Measurements from ENCODE around the gene TNS1.
"Not testable (repeated sequence)": the region's sequence is repeated elsewhere in the genome, so short reads cannot be mapped to it uniquely, and the experiment has no call there.

The TNS1 gene

DNA sequence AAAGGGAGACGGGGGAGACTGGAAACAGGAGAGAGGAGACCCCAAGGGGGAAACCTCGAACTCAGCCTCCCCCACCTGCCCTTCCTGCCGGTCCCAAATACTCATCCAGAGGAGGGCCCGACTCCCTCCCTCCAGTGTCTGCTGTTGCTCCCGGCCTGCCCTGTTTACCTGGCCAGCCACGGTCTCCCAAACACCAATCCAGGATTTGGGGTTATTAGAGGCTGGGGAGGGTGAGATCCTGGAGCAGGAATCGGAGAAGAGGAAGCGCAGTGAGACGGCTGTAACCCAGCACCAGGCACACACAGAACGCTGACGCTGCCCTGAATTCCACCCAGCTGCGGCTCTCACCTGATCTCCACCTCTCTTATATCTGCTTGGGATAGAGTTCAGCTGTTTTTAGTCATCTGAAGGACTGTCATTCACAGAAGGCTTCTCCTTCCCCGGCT lies 213.0 kb downstream of the TNS1 start:
- no peak for DNase-seq

DNA sequence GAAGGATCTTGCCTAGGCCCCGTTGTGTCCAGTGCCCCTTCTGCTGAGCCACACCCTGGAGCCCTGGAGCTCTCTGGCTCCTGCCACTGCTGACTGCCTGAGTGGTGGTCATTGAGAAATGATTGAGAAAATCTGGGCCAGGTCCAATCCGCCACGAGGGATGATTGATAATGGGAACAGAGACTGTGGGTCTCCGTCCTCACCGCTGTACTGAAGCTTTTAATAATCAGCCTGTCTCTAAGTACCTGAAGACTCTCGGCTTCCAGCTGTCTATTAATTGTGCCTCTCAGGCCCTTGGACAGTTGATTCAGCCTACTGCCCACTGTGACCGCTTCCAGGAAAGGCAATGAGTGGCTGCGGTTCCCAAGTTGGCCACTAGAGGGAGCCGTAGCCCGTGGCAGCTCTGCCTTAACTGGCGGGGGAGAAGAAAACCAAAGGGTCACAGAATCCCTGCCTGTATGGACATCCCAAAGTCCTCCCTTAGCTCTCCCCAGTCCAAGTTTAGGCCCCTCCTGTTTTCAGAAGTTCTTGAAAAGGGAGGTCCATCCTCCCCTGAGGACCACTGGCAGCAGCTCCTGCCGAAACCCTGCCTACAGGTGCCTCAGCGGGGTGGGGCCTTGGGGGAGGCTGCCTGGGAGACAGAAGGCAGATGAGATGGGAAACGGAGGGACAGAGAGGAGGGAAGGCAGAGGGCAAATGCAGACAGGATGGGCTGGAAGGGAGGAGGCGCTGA lies 213.6 kb downstream of the TNS1 start:
- peak in 1 of 2 experiments; percentile 2 for DNase-seq

GRCh38 chr2:217788669-217789002 lies 214.2 kb downstream of the TNS1 start:
- no peak for DNase-seq

GRCh38 chr2:217787160-217787877 lies 215.5 kb downstream of the TNS1 start:
- DNase-seq: no peak

GRCh38 chr2:217786560-217786959 lies 216.2 kb downstream of the TNS1 start:
- not testable (repeated sequence) for DNase-seq

GRCh38 chr2:217785544-217786045 lies 217.2 kb downstream of the TNS1 start:
- DNase-seq: no peak

DNA sequence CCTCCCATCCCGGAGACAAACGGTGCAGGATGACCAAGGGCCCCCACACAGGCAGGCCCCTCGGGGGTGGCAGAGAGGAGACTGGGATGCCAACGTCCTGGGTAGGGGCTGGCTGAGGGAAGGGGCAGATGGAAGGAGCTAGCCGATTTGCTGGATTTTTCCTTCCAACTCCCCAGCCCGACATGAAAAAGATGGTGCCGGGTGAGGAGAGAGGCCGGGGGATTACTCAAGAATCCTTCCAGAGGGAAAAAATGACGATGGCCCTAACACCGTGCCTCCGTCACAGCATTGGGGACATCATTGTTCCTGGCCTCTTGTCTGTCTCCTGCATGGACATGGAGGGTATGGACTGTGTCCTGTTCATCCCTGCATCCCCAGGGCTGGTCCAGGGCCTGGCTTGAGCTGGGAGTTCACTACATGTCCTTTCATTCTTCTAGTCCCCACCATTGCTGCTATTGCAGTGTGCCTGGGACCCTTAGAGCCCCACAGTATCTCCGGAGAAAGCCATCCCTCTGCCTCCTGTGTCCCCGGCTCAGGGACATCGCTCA lies 217.7 kb downstream of the TNS1 start:
- no peak for DNase-seq

DNA sequence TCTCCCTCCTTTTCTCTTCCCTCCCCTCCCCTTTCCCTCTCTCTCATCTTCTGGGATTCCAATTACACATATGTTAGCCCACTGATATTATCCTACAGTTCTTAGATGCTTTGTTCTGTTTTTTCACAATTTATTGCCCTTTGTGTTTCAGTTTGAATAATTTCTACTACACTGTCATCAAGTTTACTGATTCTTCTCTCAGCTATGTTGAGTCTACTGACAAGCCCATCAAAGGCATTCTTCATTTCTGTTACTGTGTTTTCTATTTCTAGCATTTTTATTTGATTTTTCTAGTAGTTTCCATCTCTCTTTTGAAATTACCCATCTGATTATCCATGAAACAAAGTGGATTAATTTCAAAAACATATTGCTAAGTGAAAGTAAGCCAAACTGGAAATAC lies 219.6 kb downstream of the TNS1 start:
- DNase-seq: no peak

- no peak for DNase-seq
Measured at GRCh38 chr2:217777906-217778305, 224.9 kb downstream of the TNS1 start.

- DNase-seq: no peak
Measured at GRCh38 chr2:217776631-217777030, 226.2 kb downstream of the TNS1 start.

DNA sequence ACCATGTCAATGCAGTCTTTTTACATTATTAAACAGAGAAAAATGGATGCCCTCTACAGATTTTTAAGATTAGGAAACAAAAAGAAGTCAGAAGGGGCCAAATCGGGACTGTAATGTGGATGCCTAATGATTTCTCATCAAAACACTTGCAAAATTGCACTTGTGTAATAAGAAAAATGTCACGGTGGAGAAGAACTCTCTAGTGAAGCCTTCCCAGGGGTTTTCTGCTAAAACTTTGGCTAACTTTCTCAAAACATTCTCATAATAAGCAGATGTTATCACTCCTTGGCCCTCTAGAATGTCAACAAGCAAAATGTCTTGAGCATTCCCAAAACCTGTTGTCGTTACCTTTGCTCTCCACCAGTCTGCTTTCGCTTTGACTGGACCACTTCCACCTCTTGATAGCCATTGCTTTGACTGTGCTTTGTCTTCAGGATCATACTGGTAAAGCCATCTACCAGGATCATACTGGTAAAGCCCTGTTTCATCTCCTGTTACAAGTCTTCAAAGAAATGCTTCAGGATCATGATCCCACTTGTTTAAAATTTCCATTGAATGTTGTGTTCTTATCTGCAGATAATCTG lies 226.8 kb downstream of the TNS1 start:
- no peak for DNase-seq

DNA sequence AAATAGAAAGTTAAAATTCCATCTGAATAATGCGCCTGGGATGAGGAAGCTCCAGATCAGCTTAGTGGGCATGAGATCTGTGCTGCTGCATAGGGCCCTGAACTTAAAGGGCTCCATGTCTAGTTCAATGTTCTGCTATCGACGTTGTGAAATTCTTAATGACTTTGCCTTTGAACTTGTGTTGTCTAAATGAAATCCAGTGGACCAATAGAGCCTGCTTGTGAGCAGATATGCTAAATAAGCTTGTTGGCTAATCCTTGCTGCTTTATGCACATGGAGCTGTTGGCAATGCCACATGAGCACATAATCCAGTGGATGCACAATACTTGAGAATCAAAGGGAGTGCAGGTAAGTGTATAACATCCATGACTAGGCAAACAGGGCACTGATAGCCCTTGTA lies 228.6 kb downstream of the TNS1 start:
- no peak for DNase-seq

DNA sequence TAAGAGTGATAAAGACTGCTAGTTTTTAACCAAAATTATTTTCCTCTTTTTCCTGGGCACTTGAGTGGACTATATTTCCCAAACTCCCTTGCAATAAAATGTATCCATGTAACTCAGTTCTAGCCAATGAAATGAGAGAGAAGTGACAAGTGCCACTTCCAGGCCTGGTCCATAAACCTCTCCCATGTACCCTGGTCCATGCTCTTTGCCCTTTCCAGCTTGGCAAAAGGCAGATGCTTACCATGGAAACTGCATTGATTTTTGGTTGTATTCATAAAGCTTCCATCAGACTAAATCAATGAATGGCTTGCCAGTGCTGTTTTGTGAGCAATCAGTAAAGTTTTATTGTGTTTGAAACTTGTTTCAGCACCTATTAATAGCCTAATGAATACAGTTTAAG lies 229.3 kb downstream of the TNS1 start:
- no peak for DNase-seq

- no peak for DNase-seq
Measured at GRCh38 chr2:217766356-217766755, 236.4 kb downstream of the TNS1 start.

DNA sequence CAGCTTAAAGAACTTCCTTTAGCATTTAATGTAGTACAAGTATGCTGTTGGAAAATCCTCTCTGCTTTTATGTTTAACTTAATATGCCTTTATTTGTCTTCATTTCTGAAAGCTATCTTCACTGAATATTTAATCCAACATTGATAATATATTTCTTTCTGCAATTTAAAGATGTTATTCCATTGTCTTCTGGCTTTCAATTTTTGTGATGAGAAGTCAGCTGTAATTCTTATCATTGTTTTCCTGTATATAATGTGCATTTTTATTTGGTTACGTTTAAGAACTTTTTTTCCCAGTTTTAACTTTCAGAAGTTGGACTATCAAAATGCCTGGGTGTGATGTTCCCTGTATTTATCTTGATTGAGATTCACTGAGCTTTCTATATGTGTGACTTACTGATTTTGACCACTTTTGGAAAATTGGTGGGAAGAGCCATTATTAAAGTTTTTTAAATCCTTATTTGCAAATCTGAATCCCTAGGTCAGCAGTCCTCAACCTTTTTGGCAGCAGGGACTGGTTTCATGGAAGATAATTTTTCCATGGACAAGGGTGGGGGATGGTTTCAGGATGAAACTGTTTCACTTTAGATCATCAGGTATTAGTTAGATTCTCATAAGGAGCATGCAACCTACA lies 241.0 kb downstream of the TNS1 start:
- DNase-seq: no peak

GRCh38 chr2:217759991-217760390 lies 242.8 kb downstream of the TNS1 start:
- no peak for DNase-seq

GRCh38 chr2:217757108-217757463 lies 245.7 kb downstream of the TNS1 start:
- no peak for DNase-seq

DNA sequence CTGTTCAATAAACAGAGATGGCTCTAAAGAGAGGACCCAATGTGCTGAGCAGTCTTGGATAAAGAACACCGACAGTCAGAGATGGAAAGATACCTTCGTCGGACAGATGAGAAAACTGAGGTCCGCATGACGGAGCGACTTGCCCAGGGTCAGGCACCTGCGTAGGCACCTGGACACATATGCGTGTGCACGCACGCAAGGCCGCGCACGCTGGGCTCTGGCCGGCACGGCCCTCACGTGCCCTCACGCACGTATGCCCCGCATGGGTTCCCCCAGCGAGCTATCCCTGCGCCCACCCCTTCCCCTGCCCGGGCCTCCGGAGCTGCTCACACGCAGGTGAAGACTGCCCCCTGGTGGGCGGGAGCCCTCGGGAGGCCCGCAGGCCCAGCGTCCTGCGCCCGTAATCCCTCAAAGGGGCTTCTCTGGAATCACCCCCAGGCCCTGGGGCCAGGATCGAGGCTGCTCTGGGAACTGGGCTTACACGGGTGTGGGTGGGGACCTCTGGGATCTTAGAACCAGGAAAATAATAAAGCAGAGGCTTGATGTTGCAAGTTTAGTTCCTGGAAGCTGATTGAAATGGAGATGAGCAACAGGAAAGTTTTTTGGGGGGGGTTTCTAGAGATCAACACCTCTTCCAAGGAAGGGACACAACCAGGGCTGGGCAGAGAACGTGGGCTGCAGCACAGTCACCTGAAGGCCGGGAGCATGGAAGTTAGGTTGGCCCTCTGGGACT lies 246.3 kb downstream of the TNS1 start:
- DNase-seq: no peak

GRCh38 chr2:217755027-217755745 lies 247.6 kb downstream of the TNS1 start:
- DNase-seq: no peak

DNA sequence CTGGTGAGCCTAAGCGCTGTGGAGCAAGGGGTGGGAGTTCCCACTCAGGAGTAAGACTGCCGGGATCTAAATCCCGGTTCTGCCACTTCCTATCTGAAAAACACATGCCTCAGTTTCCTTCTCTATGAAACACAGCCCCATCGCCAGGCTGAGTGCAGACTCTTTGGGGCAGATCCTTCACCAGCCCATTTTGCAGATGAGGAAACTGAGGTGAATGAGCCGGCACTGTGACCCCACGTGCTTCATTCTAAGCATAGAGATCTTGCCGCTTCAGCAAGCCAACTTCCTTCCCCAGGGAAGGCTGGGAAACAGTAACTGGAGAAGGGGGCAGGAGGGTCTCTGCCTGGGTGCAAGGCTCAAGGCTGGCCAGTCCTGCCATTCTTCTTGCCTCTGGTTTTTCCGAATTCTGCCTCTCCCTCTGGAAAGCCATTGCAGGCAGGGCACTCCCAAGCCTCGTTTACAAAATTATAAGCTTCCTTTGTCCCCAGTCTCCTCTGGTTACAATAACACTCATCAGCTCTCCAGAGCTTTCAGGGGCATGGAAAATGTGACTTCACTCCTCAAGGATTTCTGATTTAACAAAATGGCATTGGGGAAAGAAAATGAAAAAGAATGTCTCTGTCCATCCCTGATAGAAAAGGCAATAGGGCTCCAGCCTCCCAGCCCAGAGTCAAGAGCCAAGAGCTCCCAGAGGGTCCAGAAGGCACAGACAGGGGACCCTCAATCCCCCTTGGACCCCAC lies 249.2 kb downstream of the TNS1 start:
- no peak for DNase-seq
